Inflammatory macrophage treated with lipopolysaccharide for 1 hour (primary cell): ENCODE results near the gene ADAMTS12.

ENCODE experiments used
- DNase-seq, 2 donors: peaks; one replicate each; pipeline ENCODE4 v3.0.0-alpha.2; 2020 to 2022

Gene ADAMTS12

DNA sequence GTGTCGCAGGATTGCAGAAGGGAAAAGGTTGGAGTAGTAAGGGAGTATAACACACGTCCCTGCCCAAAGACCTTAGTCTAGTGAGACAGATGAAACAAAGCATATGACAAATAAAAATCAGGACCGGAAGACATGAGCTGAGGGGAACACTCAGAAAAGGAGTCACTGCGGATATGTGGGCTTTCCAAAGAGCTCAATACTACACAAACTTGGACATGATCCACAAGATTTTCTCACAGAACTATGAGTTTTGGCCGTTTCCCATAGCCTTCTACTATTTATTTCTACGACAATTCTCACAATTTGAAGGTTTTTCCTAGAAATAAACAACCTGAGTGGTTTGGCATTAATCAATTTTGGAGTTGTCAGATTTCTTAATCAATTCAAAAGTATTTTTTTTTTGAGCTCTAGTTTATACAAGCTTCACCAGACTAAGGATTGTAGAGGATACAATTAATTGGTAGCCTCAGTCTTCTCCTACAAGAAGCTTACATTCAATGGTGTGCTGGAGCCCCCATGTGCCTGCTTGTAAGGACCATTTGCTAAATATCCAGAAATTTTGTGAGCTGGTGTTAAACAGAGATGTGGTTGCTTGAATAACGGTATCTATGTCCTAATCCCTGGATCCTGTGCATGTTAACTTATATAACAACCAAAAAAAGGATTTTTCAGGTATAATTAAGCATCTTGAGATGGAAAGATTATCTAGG is 91.4 kb downstream of the ADAMTS12 start:
- DNase-seq, result no peak

DNA sequence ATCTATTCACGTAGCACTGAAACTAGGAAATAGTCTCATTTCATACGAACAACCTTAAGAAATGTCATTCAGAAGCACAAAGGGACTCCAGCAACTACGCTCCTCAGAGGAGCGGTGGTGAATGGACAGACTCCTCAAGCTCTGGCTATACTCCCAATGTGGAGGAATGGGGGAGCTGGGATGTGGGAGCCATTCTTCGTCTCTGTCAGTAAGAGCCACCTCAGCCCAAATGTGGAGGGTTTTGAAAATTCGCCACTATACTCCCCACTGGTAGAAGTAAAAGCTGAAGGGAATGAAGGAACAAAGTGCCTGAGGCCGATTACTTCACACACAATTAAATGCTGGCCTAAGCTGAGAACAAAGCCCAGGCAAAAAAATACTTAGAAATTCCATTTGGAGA is 96.3 kb downstream of the ADAMTS12 start:
- no peak for DNase-seq

DNA sequence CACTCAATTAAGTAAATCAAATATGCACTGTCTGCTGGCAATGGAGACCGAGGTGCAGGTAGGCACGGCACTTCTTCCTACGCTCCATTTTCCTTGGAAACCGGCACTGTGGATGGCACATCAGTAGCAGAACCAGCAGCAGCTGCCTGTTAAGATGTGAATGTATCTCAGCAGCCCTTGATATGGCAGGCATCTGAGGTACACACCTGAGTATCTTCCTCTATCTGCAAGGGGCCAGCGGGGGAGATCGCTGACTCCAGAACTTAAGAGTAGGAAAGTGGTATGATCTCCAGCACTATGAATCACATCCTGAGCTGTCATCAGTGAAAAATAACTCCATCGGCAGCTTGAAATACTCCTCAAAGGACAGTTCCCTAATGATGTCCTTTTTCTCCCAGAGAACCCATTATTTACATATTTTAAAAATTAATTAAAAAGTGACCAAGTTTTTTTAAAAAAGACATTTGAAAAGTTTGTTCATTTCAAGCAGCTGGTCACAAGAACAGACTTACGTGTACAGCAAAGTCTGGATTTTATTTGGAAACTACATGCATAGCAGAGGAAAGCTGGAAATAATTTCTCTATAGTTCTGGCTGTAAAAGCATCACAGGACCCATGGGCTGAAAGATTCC is 97.1 kb downstream of the ADAMTS12 start:
- DNase-seq, result no peak

DNA sequence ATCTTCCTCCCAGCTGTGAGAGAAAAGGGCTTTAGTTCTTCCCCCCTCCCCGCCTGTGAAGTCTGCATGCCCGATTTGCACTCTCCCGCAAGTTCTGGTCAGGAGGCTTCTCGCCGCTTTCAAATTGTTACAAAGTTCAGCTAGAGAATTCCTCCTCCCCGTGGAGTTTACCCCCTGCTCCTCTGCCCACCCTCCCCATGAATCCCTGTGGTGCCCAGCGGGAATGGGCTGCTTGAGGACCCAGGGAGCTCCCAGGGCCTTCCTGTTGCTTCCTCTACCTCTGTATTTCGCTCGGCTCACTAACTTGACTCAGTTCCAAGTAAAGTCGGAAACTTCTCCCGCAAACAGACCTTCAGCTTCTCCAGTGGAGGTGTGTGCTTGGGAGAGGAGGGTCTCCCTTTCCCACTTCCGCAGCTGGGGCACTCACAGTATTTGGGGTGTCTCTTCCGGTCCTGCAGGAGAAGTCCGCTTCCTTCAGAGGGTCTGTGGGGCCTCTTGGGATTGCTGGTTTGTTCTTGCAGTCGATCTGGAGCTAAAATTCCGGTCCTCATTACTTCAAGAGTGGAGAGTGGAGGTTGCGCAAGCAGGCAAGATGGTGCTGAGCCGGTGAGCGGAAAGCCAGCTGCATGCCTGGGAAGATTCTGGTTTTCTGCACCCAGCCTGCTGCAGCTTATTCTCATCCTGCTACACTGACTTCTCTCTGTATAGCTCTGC is 97.8 kb downstream of the ADAMTS12 start:
- no peak for DNase-seq

DNA sequence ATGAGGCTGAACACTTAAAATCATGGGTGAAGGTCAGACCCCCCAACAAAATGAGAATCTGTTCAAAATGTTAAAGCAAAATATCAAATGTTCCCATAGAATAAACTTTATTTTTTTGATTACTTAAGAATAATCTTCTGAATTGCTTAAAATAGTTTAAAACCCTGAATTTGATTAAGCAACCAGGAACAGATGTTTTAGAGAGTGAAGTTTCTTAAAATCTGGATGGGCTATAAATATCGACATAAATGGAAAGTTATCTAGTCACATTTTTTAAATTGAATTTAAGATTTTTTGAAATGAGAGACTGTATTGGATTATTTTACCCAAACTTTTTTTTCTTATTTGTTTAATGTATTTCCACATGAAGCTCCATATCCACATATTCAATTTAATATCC is 98.5 kb downstream of the ADAMTS12 start:
- DNase-seq, result no peak

DNA sequence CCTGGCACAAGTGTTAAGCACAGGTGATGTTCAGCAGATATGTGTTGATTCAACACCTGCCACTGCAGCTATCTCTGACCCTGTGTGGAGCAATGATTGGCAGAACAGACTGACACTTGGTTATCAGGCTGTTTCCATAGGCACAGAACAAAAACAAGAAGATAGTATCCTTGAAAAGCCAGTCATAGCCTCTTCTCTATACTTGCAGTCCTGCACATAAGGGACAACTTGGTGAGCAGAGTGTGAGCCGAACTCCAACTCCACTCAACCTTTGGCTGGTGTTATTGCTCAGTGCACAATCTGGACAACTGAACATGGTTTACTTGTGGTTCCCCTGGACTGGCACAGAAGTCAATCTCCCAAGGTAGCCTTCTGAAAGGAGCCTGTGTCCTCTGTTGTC is 99.2 kb downstream of the ADAMTS12 start:
- no peak for DNase-seq

DNA sequence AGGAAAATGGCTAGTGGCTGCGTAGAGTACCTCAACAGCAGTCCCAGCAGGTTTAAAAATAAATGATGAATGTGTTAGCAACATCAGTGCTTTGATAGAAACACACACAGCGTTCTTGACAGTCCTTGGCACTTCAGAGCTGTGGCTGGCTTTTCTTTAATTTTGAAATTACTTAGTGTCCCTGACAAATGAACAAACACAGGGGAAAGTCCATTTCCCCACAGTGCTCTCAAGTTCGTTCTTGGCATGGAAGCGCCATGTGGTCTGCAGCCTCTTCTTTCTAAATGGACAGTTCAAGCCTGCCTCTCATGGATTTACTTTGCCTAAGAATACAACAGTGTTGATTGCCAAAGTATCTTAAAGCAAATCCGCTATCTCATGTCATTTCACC is 102.2 kb downstream of the ADAMTS12 start:
- no peak for DNase-seq

DNA sequence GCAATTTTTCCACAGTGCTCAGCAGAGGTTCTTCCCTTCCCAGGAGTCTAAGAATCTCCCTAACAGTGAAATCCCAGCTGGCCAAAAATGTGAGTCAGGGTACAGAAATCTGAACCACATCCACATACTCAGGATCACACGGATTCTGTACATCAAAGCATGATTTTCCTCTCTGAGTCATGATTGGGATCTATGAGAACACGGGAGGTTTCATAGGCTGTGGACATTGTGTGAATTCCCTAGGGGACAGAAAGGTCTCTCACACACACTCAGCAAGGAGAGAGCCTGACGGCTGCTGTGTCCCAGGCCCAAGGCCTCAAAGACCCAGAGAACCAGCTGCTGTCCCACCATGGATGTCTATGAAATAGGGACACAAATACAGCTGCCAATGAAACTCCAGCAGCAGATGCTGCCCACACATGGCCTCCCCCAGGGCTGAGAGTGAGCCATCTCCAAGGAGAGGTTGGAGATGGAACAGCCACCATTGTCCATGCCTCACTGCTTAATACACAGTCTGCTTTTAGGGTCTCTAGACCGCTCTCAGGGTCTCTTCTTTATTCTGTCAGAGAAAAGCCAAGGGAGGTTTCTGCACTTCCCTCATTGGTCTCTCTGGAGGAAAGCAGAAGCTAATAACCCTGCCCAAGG is 102.7 kb downstream of the ADAMTS12 start:
- DNase-seq, result no peak

DNA sequence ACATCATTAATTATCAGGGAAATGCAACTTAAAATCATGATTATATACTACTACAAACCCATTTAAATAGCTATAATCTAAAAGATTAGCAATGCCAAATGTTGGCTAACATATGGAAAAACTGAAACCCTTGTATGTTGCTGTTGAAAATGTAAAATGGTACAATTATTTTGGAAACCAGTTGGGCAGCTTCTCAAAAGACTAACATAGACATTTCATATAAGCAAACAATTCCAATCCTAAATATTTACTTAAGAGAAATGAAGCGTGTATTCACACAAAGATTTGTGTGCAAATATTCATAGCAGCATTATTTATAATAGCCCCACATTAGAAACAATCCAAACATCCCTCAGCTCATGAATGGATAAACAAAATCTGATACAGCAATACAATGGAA is 106.2 kb downstream of the ADAMTS12 start:
- DNase-seq, result no peak

DNA sequence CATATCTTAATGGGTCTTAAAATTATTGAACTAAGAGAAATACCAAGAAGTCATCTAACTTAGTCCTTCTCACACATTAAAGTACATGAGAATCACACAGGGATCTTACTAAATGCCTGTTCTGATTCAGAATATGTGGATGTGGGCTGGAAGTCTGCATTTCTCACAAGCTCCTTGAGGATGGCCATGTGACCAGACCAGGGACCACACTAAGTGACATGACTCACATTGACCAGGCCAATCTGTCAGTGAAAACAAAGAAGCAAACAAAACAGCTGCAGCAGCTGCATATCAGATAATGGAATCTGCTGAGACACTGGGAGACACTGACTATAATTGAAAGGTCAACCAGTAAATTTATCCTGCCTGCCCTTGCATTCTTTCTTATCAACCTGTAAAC is 110.5 kb downstream of the ADAMTS12 start:
- DNase-seq, result no peak

DNA sequence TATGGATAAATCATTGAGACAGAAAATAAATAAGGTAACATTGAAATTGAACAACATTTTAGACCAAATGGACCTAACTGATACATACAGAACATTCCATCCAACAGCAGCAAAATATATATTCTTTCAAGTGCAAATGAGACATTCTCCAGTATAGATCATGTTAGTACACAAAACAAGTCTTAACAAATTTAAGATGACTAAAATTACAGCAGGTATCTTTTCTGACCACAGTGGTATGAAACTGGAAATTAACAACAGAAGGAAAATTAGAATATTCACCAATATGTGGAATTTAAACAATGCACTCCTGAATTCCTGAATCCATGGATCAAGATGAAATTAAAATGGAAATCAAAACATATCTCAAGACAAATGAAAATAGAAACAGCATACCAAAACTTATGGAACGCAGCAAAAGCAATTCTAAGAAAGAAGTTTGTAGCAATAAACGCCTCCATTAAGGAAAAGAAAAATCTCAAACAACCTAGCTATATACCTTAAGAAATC is 115.6 kb downstream of the ADAMTS12 start:
- DNase-seq, result no peak

DNA sequence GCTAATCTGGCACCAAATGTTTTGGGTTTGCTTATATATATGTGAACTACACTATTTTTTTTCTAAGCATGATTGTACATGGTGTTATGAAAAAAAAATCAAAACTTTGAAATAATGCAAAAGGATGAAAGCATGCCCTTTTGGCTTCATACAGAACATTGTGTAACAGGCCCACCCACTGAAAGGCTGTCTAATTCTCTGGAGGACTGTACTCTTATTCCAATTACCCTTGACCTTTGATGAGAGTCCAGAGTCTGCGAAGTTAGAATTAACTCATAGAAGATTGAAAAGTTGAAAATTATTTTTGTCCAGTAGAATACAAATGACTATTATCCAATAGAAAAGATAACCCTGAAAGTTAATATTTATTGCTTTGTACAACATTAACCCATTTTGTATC is 117.4 kb downstream of the ADAMTS12 start:
- DNase-seq, result no peak

DNA sequence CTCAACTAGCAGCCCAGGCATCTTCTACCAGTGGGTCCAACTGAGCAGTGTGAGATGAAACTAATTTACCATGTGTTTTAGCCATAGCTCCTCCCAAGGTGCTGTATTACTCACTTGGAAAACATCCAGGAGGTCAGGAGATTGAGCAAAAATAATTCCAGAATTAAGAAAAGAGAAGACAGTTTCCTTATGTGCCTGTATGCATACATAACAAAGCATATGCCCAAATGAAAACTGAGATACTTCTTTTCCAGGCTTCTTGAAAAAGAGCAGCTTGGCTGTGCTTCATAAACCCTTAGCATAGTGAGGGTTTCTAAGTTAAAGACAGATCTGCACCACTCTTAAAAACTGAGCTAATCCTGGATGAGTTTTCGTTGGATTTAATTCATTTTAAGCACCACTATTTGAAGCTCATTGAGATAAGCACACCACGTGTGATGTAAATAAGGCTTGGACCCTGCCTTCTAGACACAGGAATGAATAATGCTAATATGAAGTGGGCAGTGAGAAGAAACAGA is 119.4 kb downstream of the ADAMTS12 start:
- no peak for DNase-seq

DNA sequence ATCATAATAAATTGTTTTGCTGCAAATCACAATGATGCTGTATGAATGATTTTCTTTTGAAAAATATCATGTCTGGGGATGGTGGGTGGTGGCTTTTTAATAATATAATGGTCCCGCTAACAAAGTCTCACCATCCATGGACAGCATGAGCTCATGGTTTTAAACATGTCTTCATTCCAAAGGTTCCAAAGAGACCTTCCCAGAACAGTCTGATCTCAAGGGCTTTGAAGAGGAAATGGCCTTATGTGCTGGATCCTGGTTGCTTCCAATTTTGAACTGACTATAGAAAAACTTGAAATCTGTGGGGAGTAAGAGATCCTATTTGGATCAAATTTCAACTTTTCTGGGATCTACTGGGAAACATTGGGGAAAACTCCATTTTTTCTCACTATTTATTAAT is 121.8 kb downstream of the ADAMTS12 start:
- no peak for DNase-seq

DNA sequence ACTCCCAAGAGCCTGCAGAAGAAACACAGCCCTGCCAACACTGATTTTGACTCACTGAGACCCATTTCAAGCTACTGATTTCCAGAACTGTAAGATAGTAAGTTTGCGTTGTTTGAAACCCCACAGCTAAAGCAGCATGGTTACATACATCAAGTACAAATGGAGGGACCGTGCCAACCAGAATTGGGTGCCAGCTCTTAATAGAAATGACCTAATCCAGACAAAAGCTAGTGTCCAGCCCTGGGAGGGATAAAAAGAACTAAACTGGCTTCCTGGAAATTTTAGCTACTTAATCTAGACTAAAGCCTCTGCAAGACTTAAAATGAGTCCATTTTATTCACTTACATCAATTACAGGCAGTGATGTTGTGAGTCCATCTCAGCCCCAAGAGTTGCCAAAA is 122.6 kb downstream of the ADAMTS12 start:
- no peak for DNase-seq

DNA sequence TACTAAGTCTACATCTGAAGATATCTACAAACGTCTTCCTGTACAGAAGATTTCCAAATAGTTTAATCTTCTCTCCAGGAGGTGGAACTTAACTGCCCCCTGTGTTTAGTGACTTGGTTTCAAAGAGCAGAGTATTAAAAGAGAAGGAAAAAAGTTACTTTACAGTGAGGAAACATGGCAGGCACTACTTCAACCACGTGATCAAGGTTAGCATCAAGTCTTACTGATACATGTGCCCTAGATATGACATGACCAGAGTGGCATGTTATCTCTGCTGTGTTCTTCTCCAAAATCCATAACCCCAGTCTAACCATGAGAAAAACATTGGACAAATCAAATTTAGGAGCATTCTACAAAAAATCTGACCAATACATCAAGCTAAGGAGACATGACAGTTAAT is 125.8 kb downstream of the ADAMTS12 start:
- no peak for DNase-seq

DNA sequence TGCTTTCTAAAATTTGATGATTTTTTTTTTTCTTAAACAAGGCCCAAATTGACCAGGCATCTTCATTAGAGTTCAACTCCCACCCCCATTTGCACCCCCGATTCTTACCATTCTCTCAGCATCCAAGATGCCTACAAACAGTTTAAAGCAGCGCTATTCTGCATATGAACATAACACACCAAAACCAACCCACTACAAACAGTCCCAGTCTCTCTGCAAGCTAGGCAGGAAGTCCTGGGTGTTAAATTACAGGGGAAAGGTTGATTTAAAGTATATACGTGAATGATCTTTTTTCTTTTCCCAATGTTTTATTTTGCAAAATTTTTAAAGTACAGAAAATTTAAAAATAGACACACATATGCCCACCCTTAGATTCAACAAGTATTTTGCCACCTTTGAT is 127.0 kb downstream of the ADAMTS12 start:
- no peak for DNase-seq

DNA sequence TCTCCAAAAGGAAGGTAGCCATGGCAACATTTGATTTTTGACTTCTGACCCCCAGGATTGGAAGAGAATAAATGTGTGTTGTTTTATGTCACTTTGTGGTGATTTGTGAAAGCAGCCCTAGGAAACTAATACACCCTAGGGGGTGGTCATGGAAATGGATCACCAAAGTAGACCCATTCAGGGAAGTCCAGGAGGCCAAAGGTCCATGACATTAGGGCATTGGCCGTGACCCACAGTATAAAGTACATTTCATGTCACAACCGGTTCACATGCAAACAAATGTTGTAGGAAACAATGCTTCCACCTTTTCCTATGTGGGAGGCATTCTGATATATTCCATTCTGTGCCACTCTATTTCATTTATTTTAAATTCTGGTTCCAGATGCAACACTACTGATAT is 128.4 kb downstream of the ADAMTS12 start:
- DNase-seq, result no peak

DNA sequence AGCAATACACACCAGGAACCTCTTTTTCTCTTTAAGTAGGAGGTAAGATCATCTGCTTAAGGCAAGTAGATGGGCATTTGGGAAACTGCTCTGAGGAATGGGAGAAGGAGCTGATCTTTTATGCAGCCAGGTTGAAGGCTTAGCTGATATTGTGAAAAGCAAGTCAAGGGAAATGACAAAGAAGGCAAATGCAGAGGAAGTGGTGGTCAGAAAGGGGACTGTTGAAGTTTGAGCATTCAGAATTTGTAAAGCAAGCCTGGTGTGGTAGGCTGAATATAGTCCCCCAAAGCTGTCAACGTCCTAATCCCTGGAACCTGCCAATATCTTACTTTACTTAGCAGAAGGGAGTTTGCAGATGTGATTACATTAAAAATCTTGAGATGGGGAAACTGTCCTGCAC is 128.9 kb downstream of the ADAMTS12 start:
- DNase-seq, result no peak

DNA sequence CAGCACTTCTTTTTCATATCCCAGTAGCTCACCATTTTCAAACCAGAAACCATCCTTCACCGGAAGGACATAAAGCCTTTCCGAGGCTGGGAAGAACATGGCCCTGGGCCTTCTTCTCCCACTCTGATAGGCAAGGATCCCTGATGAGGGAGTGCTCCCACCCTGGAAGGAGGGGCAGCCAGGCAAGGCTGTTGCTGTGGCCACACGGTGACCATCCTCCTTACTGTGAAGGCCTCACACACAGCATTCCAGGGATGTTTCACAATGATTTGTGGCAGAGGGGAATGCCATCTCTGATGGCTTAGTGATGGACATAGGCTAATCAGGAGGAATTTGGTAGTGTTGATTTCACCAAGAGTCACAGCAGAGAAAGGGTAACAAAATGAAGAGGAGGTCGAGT is 130.7 kb downstream of the ADAMTS12 start:
- no peak for DNase-seq

DNA sequence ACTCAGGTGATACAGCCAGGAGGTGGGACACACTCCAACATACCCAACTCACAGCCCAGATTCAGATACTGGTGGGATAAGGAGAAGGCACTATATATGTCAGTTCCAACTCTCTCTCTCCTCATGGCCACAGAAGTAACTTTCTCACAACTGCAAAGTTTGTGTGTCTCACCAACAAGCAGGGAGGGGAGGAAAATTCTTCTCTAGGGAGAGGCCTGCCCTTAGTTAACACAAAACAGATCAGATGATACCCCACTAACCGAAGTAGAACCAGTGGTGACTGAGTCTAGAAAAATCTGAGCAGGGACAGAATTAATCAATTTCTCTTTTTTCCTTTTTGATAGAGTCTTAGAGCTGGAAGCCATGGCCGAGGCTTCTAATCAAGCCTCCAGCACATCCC is 133.1 kb downstream of the ADAMTS12 start:
- no peak for DNase-seq

DNA sequence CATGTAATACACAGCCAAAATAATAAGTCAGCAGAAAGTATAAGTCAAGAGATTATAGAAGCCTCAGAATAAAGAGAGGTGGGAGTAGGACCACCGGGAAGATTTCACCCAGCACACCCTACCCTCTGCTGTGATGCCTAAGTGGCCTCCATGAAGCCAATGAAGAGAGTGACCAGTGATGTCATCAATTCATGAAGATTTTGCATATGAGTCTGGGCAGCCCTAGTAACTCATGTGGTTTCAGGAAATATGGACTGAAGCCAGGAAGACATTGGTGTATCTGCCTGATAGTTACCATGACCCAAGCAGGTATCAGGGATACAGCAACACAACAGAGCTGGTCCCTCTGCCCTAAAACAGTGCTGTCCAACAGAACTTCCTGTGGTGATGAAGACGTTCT is 135.3 kb downstream of the ADAMTS12 start:
- DNase-seq, result no peak

DNA sequence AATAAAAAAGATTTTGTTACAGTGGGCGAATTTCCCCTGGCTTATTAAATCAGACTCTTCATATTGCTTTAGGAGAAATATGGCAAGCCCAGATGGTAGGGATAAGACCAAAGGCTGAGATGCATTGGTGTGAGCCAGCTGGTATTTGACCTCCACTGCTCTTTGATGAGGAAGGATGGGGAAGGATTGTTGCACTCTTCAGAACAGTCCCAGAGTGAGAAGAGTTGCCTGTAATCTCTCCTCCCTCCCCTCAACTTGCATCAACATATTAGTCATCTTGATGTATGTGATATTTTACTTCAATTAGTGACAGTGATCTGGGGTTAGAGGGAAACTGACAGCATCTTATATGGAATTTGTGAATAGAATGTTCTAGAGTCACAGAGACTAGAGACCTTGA is 136.6 kb downstream of the ADAMTS12 start:
- no peak for DNase-seq
